GM12872 (cell line): Measurements from ENCODE around the gene LMNA.

Experiments
- TF ChIP-seq, protein P1 (sequence below): IDR thresholded peaks from 3 replicates; pipeline ENCODE4 v1.5.1; 2011; ENCODE audit warnings: low read depth, mild to moderate bottlenecking, low read length, moderate library complexity; ENCODE audit not compliant: insufficient read depth

Gene LMNA

GRCh38 chr1:156078728-156079127, 35.8 kb upstream of the LMNA start:
- TF ChIP-seq, protein P1, sequence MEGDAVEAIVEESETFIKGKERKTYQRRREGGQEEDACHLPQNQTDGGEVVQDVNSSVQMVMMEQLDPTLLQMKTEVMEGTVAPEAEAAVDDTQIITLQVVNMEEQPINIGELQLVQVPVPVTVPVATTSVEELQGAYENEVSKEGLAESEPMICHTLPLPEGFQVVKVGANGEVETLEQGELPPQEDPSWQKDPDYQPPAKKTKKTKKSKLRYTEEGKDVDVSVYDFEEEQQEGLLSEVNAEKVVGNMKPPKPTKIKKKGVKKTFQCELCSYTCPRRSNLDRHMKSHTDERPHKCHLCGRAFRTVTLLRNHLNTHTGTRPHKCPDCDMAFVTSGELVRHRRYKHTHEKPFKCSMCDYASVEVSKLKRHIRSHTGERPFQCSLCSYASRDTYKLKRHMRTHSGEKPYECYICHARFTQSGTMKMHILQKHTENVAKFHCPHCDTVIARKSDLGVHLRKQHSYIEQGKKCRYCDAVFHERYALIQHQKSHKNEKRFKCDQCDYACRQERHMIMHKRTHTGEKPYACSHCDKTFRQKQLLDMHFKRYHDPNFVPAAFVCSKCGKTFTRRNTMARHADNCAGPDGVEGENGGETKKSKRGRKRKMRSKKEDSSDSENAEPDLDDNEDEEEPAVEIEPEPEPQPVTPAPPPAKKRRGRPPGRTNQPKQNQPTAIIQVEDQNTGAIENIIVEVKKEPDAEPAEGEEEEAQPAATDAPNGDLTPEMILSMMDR, result no peak

- TF ChIP-seq, protein P1, result no peak
Observed at GRCh38 chr1:156079762-156080161, 34.7 kb upstream of the LMNA start.

DNA sequence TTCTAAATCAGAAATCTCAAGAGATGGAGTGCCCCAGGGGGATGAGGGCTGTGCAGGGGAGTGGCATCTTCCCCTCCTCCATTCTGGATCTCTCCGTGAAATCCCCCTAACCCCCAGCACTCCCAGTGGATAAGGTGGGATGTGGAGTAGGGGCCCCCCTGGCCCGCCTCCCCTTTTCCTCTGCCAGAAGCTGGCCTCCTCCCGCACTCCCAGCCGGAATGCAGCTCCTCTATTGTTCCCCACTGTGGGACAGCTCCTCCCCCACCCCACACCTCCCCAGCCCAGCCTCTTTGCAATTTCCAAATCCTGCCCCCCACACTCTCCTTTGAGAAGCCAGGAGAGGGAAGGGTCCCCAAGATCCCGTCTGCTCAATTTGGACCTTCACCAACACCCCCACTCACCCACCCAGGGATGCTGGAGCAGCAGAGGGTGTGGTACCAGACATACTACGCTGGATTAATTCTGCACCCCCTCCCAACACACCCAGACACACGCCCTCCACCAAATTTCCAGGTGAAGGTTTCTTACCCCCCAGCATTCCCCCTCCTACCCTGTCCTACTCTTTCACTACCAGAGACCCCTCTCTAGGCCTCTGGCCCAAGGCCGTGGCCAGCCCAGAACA, 34.2 kb upstream of the LMNA start:
- TF ChIP-seq, protein P1, result no peak

- TF ChIP-seq, protein P1, result no peak
Observed at GRCh38 chr1:156080863-156081179, 33.7 kb upstream of the LMNA start.

GRCh38 chr1:156081180-156081916, 33.2 kb upstream of the LMNA start:
- TF ChIP-seq, protein P1, result no peak

- TF ChIP-seq, protein P1, result no peak
Observed at GRCh38 chr1:156081917-156082308, 32.6 kb upstream of the LMNA start.

DNA sequence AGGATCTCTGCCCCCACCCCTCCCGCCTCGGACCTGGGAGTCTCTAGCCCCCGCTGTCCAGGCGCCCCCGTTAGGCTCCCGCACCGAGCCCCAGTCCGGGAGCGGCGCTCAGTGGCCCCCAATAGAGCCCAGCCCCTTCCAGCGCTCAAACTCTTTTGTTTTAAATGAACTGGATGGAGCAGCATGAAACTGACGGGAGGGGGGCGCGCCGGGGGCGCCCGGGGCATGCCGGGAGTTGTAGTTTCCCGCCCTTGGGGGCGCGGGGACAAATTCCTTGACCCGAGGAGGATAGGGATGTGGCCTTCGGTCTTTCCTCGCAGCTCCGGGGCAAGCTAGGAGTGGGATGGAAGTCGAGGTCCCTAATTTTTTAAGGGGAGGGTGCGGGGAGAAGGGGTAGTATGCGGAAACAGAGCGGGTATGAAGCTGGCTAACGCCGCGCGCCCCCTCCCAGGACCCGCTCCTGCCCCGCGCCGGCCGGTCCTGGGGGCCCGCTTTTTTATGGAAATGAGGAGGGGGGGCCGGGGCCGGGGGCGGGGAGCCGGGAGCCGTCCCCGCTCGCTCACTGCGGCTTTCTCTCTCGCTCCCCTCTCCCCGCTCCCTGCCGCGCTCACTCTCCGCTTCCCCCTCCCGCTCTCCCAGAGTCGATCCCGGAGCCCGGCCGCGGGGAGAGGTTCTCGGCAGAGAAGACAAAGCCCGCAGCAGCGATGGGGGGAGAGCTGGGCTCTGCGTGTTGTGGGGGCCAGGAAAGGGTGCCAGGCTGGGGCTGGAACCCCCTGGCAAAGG, 32.0 kb upstream of the LMNA start, which contains the start of gene MEX3A:
TSS of gene MEX3A (minus strand) at position 157 of the 783 bp plus-strand sequence. CDS start 467 bp downstream, outside the sequence.
- TF ChIP-seq, protein P1, result no peak
